GM06990 (cell line): ENCODE results near the gene MRGPRE.

Experiments used
- DNase-seq: peaks from one replicate; pipeline ENCODE4 v3.0.0-alpha.2; 2011; ENCODE audit not compliant: insufficient read length; ENCODE audit errors: extremely low read depth
- H3K27me3 ChIP-seq: replicated peaks from 2 replicates; pipeline ENCODE4 v1.6.0; 2011; ENCODE audit warnings: low read length; ENCODE audit not compliant: control insufficient read depth, insufficient read depth
- H3K36me3 ChIP-seq: 2 replicates; pipeline ENCODE4 v1.5.1; 2011; ENCODE audit warnings: low read length; ENCODE audit not compliant: control insufficient read depth, insufficient read depth
- H3K4me3 ChIP-seq: replicated peaks from 2 replicates; pipeline ENCODE4 v1.5.1; 2011; ENCODE audit warnings: low read depth, mild to moderate bottlenecking, control low read depth, low read length
- CTCF ChIP-seq: IDR thresholded peaks from 2 replicates; pipeline ENCODE4 v1.5.1; 2011; ENCODE audit warnings: low read length, control low read depth, mild to moderate bottlenecking, inconsistent platforms; ENCODE audit not compliant: insufficient read depth, poor library complexity, severe bottlenecking

The MRGPRE gene

GRCh38 chr11:3219281-3219892, 12.8 kb downstream of the MRGPRE start:
- no peak for DNase-seq
- no peaks in the 10 kb centered on the region; the same call in 1 of the 2 replicates for H3K27me3 ChIP-seq
- H3K4me3 ChIP-seq = no peak overlapping the region
- no peak for TF ChIP-seq CTCF
- H3K36me3 ChIP-seq = no peaks in the 10 kb centered on the region

GRCh38 chr11:3218483-3219280, 13.5 kb downstream of the MRGPRE start, which contains the start of gene MRGPRG:
TSS of gene MRGPRG (minus strand) at chr11:3218813. CDS start at chr11:3218813, 0 bp downstream.
- Histone ChIP-seq H3K4me3 (no peak within 1 kb of the TSS), H3K36me3 (no peaks in the 10 kb centered on the region), H3K27me3 (no peaks in the 10 kb centered on the region; the same call in 1 of the 2 replicates)
- DNase-seq = no peak
- no peak for TF ChIP-seq CTCF

DNA sequence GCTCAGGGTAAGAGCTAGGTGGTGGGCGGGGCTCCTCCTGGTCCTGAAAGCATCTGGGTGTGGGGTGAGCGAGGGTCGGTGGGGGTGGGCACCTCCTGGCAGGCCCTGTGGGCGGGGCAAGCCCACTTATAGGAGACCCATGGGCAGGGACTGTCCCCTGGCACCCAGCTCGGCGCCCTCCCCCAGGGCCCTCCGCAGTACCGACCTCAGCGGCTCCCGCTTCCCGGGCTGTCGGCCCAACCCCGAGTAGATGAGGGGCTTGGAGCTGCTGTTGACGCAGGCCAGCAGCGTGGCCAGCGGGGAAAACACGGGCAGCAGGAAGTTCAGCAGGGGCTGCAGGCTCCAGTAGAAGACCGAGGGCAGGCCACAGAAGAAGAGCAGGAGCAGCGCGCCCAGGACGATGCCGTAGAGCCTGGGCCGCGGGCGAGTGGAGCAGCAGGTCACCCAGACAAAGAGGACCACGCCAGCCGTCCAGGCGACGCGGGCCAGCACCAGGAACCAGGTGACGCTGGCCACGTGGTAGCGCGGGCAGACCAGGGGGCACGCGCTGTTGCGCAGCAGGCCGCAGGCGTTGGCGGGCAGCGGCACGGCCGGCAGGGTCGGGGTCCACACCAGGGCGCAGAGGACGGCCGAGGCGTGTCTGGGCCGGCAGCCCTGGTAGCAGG, 14.3 kb downstream of the MRGPRE start:
- Histone ChIP-seq H3K36me3 (no peaks in the 10 kb centered on the region), H3K27me3 (no peaks in the 10 kb centered on the region; the same call in 1 of the 2 replicates), H3K4me3 (no peak overlapping the region)
- no peak for TF ChIP-seq CTCF
- DNase-seq = no peak

- no peak for DNase-seq
- H3K36me3 ChIP-seq = no peaks in the 10 kb centered on the region
- H3K4me3 ChIP-seq = no peak overlapping the region
- no peaks in the 10 kb centered on the region; the same call in 1 of the 2 replicates for H3K27me3 ChIP-seq
- TF ChIP-seq CTCF = no peak
These were observed 16.1 kb downstream of the MRGPRE start for GRCh38 chr11:3216027-3216525.

- no peak overlapping the region for H3K4me3 ChIP-seq
- no peaks in the 10 kb centered on the region; the same call in 1 of the 2 replicates for H3K27me3 ChIP-seq
- H3K36me3 ChIP-seq = no peaks in the 10 kb centered on the region
- DNase-seq = no peak
- no peak for TF ChIP-seq CTCF
These were observed 16.7 kb downstream of the MRGPRE start for GRCh38 chr11:3215346-3216026.
